GM12892 (cell line): ENCODE measurements around the gene SLC4A5.

ENCODE experiments used
- POLR2A ChIP-seq: IDR thresholded peaks from 2 replicates; pipeline ENCODE4 v1.6.1; 2011; ENCODE audit warnings: low read depth, low read length, control low read depth
- POLR2AphosphoS5 ChIP-seq: IDR thresholded peaks from 2 replicates; pipeline ENCODE4 v1.6.1; 2011; ENCODE audit warnings: low read depth, low read length, control low read depth

DNA sequence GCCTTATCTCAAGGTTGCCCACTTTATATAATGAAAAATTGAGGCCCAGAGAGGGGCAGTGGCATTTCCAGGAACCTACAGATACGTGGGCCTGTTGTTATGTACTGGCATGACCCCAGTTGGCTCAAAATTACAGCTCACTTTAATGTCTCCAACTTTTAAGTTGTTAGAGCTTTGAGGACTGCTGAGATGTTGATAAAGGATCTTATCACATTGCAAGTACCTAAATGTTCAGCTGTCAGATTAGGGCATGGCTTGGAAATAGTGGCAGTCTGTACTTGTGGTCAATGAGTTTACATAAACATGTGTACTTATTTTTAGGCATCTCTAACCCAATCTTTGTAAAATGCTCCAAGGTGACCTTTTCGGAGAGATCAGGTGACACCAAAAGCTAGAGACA is 14.6 kb downstream of the SLC4A5 start:
- no peak for TF ChIP-seq POLR2A
- TF ChIP-seq POLR2AphosphoS5, result no peak
